LHCN-M2 (cell line): ENCODE measurements around the gene SCYL3. TPM values are rescaled to one million over a fixed set of nuclear protein-coding genes. Genes with fewer than 3 reads are reported as not detected.
"Not testable (repeated sequence)": the region's sequence is repeated elsewhere in the genome, so short reads cannot be mapped to it uniquely, and the experiment has no call there.

ENCODE experiments used
- DNase-seq: peaks from one replicate; pipeline ENCODE4 v3.0.0-alpha.2; 2012; ENCODE audit warnings: low read depth
- polyA plus RNA-seq: library from polyadenylated mRNA; unstranded; fragments of >200 nt; gene quantifications from one replicate; pipeline ENCODE4 v1.2.1, GENCODE V29; 2012; ENCODE audit warnings: missing spikeins
- total RNA-seq: library from RNA; depleted of rRNA; stranded (reverse); fragments of >200 nt; gene quantifications from 2 replicates; pipeline ENCODE4 v1.2.3, GENCODE V29; 2014; rRNA removed

Gene SCYL3
- 4.8 and 5.9 TPM in 2 replicates for total RNA-seq
- 2.2 TPM for polyA plus RNA-seq

- peak; percentile 96 for DNase-seq
These were observed at the start of gene SCYL3 for GRCh38 chr1:169893645-169894423. Gene SCYL3 (minus strand): TSS chr1:169893896. CDS start chr1:169888840, 5,056 bp downstream.

GRCh38 chr1:169941982-169942830, 48.5 kb upstream of the SCYL3 start:
- peak; percentile 45 for DNase-seq

- no peak for DNase-seq
These were observed 40.5 kb upstream of the SCYL3 start for GRCh38 chr1:169933984-169934725.

GRCh38 chr1:169931795-169932231, 38.1 kb upstream of the SCYL3 start:
- no peak for DNase-seq

GRCh38 chr1:169929210-169929526, 35.5 kb upstream of the SCYL3 start:
- DNase-seq = no peak

- DNase-seq = peak; percentile 52
These were observed 34.9 kb upstream of the SCYL3 start for GRCh38 chr1:169928438-169929209.

- DNase-seq = no peak
These were observed 32.1 kb upstream of the SCYL3 start for GRCh38 chr1:169925505-169926482.

GRCh38 chr1:169924829-169925228, 31.1 kb upstream of the SCYL3 start:
- no peak for DNase-seq

GRCh38 chr1:169924063-169924462, 30.4 kb upstream of the SCYL3 start:
- no peak for DNase-seq

GRCh38 chr1:169921080-169921479, 27.4 kb upstream of the SCYL3 start:
- no peak for DNase-seq

- DNase-seq = no peak
These were observed 25.2 kb upstream of the SCYL3 start for GRCh38 chr1:169918927-169919326.

- not testable (repeated sequence) for DNase-seq
These were observed 24.5 kb upstream of the SCYL3 start for GRCh38 chr1:169918220-169918619.

- no peak for DNase-seq
These were observed 21.5 kb upstream of the SCYL3 start for GRCh38 chr1:169915150-169915549.

GRCh38 chr1:169914531-169914930, 20.8 kb upstream of the SCYL3 start:
- DNase-seq = peak; percentile 35

GRCh38 chr1:169909499-169909898, 15.8 kb upstream of the SCYL3 start:
- DNase-seq = no peak

- peak; percentile 60 for DNase-seq
These were observed 13.2 kb upstream of the SCYL3 start for GRCh38 chr1:169906938-169907337.

GRCh38 chr1:169904834-169905233, 11.1 kb upstream of the SCYL3 start:
- no peak for DNase-seq

- no peak for DNase-seq
These were observed 9.1 kb upstream of the SCYL3 start for GRCh38 chr1:169902751-169903150.

- DNase-seq = no peak
These were observed 7.4 kb upstream of the SCYL3 start for GRCh38 chr1:169901115-169901514.

GRCh38 chr1:169900571-169900970, 6.9 kb upstream of the SCYL3 start:
- no peak for DNase-seq
